IPS-18c (cell line): ENCODE data around the gene SPAG16.

ENCODE experiments used
- H3K4me3 ChIP-seq: 2 replicates; pipeline ENCODE4 v1.7.0; 2013; ENCODE audit warnings: low read depth, mild to moderate bottlenecking, low read length, moderate library complexity; ENCODE audit not compliant: insufficient read depth
- H3K9me3 ChIP-seq: one replicate; pipeline ENCODE4 v1.6.1; 2013; ENCODE audit warnings: mild to moderate bottlenecking, low read length, moderate library complexity; ENCODE audit not compliant: control insufficient read depth, insufficient read depth

SPAG16 gene

DNA sequence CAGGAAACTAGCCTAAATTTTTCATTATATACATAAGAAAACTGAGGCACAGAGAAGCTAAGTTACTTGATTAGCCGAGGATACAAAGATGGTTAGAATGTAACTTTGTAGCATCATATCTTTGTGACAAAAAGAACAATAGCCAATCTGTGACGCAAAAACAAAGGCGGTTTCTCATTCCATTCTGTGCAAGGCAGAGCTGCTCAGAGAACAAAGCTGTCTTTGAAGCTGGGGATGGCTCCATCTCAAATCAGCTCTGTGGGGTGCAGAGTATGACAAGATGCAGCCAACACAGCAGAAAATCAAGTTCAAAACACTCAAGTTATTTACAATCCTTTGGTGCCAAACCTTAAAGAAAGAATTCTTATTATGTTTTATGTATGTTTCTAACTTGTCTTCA is 1044.7 kb downstream of the SPAG16 start:
- Histone ChIP-seq H3K9me3 (no peaks in the 10 kb centered on the region), H3K4me3 (no peak overlapping the region)

DNA sequence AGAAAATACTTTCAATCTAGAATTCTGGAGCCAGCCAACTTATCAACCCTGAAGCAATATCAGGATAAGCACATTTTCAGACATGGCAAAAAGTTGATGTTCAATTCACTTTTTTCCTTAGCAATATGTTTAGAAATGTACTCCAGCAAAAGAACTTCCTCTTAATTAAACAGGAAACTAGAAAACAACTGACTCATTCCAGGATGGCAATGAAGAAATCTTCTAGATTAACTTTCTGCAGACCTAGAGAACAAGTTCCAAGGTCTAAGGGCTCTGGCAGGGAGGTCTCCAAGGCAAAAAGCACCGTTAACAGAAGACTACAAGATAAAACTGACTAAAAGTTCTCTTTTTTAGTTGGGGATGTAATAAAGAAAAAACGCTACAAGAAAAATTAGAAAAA is 1057.4 kb downstream of the SPAG16 start:
- no peaks in the 10 kb centered on the region for H3K9me3 ChIP-seq
- no peak overlapping the region for H3K4me3 ChIP-seq

DNA sequence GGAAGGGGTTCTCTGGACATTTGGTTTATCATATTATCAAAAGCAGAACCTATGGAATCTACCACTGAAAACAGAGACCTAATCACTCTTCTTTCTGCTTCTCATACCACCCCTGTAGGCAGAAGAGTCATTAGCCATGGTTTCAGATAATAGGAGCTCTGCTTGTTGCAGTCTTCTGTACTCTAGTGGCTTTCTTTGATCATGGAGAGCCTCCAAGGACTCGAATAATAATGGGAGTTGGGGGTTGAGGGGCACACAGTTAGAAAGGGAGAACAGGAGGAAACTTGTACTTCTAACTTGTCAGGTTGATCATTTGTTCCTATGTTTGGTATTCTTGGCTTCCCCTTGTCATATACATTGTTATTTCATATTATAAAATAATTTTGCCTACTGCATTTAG is 1074.2 kb downstream of the SPAG16 start:
- no peak overlapping the region for H3K4me3 ChIP-seq
- no peaks in the 10 kb centered on the region for H3K9me3 ChIP-seq

- H3K9me3 ChIP-seq = no peaks in the 10 kb centered on the region
- no peak overlapping the region for H3K4me3 ChIP-seq
Observed at GRCh38 chr2:214361116-214361515, 1076.9 kb downstream of the SPAG16 start.

DNA sequence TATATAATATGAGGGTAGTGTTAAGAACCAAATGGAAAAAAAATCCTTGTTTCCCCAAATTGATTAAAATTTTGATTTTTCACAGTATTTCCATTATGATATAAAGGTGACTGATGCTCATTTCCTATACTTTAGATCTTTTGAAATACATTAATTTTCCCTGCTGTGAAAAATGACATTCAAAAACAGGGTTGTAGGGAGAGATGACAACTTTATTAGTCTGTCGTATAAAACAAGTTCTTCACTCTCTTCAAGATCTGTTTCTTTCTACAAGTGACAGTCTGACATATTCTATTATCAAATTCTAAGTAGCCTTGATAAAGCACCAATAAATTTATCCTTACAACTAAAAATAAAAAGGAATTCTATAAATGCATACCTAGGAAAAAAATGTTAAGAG is 1081.3 kb downstream of the SPAG16 start:
- H3K4me3 ChIP-seq = no peak overlapping the region
- no peaks in the 10 kb centered on the region for H3K9me3 ChIP-seq

DNA sequence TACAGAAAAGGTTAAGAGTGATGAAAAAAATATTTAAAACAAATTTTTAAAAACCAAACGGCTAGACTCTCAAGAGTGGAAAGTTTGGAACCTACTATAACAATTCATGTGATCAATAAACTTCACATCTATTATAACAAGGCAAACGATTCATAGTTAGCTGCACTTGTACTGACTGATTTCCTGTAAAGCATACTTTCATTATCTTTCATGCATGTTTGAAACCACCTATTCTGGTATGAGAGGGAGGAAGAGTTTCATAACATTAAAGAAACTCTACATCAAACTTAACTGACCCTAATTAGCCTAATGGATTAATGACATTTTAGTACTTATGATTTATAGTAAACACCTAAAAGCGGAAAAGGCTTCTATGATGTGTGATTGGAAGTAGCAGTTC is 1082.9 kb downstream of the SPAG16 start:
- no peak overlapping the region for H3K4me3 ChIP-seq
- H3K9me3 ChIP-seq = no peaks in the 10 kb centered on the region

- Histone ChIP-seq H3K4me3 (no peak overlapping the region), H3K9me3 (no peaks in the 10 kb centered on the region)
Observed at GRCh38 chr2:214376618-214377285, 1092.5 kb downstream of the SPAG16 start.

DNA sequence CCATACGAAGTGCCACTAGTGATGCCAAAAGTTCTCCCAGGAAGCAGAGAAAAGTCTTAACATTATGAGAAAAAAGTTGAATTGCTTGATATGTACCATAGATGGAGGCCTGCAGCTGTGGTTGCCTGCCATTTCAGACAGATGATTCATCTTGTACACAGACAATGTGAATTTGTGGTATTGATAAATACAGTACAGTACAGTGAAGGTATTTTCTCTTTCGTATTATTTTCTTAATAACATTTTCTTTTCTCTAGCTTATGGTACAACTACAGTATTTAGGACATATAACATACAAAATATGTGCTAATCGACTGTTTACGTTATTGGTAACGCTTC is 1093.0 kb downstream of the SPAG16 start:
- no peak overlapping the region for H3K4me3 ChIP-seq

GRCh38 chr2:214378455-214379103 is 1094.3 kb downstream of the SPAG16 start:
- H3K4me3 ChIP-seq = no peak overlapping the region
- no peaks in the 10 kb centered on the region for H3K9me3 ChIP-seq

More for the DNA sequence above, 1093.0 kb downstream of the SPAG16 start:
- H3K9me3 ChIP-seq = no peaks in the 10 kb centered on the region

DNA sequence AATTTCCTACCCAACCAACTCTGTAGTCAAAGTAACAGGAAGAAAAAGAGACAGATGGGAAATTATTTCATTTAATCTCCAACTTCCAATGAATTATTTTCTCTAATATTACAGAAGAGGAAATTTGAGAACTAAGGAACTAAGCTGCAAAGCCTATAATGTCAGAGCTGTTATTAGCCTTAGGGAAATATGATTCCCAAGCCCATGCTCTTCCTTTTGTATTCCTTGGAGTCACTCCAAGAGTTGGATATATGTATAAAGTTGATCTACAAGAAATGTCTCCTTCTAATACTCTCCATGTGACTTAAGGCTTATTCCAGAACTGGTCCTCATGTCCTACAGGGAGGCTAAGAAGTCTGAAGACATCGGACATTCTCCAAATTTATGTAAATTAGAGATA is 1095.0 kb downstream of the SPAG16 start:
- Histone ChIP-seq H3K4me3 (no peak overlapping the region), H3K9me3 (no peaks in the 10 kb centered on the region)

DNA sequence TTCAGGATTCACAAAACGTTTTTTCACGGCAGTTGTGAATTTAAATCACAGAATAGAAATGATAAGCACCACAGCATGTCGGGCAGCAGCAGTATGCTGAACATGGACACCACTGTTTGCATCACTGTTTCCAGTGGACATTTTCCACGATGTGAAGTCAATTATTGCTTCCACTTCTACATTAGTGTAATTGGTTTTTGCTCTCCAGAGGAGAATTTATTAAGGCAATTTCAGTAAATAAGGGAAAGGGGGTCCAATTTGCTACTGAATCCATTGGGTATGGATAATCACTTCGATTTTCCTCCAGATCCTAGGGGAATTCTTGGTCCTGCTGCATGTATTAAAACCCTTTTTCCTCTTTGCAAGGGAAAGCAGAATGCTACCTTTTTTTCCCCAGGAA is 1096.4 kb downstream of the SPAG16 start:
- Histone ChIP-seq H3K4me3 (no peak overlapping the region), H3K9me3 (no peaks in the 10 kb centered on the region)

GRCh38 chr2:214382229-214382628 is 1098.0 kb downstream of the SPAG16 start:
- no peak overlapping the region for H3K4me3 ChIP-seq
- no peaks in the 10 kb centered on the region for H3K9me3 ChIP-seq

- H3K4me3 ChIP-seq = no peak overlapping the region
- no peaks in the 10 kb centered on the region for H3K9me3 ChIP-seq
Observed at GRCh38 chr2:214386720-214387119, 1102.5 kb downstream of the SPAG16 start.

GRCh38 chr2:214389334-214389733 is 1105.1 kb downstream of the SPAG16 start:
- no peak overlapping the region for H3K4me3 ChIP-seq
- no peaks in the 10 kb centered on the region for H3K9me3 ChIP-seq

- Histone ChIP-seq H3K9me3 (no peaks in the 10 kb centered on the region), H3K4me3 (no peak overlapping the region)
Observed at GRCh38 chr2:214393796-214394195, 1109.5 kb downstream of the SPAG16 start.

GRCh38 chr2:214395040-214395439 is 1110.8 kb downstream of the SPAG16 start:
- H3K4me3 ChIP-seq = no peak overlapping the region
- H3K9me3 ChIP-seq = no peaks in the 10 kb centered on the region

DNA sequence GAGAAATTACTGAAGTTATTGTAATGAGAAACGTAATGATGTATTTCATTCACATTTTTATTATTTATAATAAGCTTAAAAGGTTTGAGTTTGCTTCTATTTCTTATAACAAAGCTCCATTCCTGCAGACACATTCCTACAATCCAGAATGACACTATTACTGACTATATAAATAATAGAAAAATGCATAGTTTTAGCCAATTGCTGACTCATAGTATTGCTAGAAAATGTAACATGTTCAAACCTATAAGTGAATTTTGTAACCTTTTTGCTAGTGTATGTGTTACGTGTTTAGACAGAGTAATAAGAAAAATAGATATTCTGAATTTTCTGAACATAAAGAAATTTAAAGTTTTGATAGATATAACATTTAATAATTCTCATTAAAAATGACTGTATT is 1117.3 kb downstream of the SPAG16 start:
- Histone ChIP-seq H3K4me3 (no peak overlapping the region), H3K9me3 (no peaks in the 10 kb centered on the region)

DNA sequence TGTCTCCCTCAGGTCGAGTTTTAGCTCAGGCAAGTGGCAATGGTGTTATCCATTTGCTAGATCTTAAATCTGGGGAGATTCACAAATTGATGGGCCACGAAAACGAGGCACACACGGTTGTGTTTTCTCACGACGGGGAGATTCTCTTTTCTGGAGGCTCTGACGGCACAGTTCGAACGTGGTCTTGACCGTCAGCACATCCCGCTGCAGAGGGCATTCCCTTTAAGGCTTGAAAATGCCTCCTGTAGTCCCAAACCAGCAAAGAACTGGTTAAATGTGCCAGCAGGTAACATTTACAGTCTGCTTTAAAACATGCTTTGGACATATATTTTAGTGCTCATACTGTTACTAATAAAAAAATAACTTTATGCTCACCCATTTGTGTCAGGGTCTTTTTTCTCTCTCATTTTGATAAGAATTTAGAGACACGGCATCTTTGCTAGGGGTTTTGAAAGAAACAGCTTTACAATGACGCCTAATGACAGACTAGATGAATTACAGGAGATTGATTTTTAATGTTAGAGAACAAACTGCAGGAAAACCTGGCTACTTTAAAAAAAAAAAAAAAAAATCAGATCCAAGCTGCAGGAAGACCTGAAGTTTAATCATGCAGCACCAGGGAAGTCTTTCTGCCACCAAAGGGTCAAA is 1126.0 kb downstream of the SPAG16 start:
- H3K9me3 ChIP-seq = no peaks in the 10 kb centered on the region
- no peak overlapping the region for H3K4me3 ChIP-seq
